Measurements from ENCODE around the gene RPS27A.

GRCh38 chr2:55228226-55228563 is 4.3 kb upstream of the RPS27A start:
- TF ChIP-seq POLR2AphosphoS5 (IDR thresholded peaks at IDR 0.05; ENCODE audit: low read depth) = no peak
- TF ChIP-seq CTCF (conservative IDR thresholded peaks at IDR 0.05; ENCODE audit: low read depth in 2 of 2) = no peak
- no peak for TF ChIP-seq REST (IDR thresholded peaks at IDR 0.05; ENCODE audit: unreplicated experiment)
- no peak for TF ChIP-seq EZH2 (IDR thresholded peaks at IDR 0.05; ENCODE audit: low read depth, unreplicated experiment)
